ENCODE results near the gene UBE2M.
A peak's percentile ranks its signal among the peaks of the same experiment; 100 is the strongest.

UBE2M gene

GRCh38 chr19:58570770-58571574 is 12.6 kb upstream of the UBE2M start:
- no peak for DNase-seq

GRCh38 chr19:58569943-58570670 is 11.7 kb upstream of the UBE2M start:
- DNase-seq = no peak

GRCh38 chr19:58569191-58569942 is 11.0 kb upstream of the UBE2M start:
- DNase-seq = no peak

GRCh38 chr19:58568453-58569130 is 10.2 kb upstream of the UBE2M start:
- DNase-seq = no peak

- DNase-seq = no peak
These were observed 8.6 kb upstream of the UBE2M start for GRCh38 chr19:58566989-58567388.

- no peak for DNase-seq
These were observed 5.4 kb upstream of the UBE2M start for GRCh38 chr19:58563823-58564222.

- DNase-seq = no peak
These were observed 4.7 kb upstream of the UBE2M start for GRCh38 chr19:58563034-58563573.

GRCh38 chr19:58562122-58563033 is 4.0 kb upstream of the UBE2M start:
- DNase-seq = no peak

GRCh38 chr19:58561373-58562121 is 3.1 kb upstream of the UBE2M start:
- no peak for DNase-seq

GRCh38 chr19:58560921-58561320 is 2.5 kb upstream of the UBE2M start:
- no peak for DNase-seq

GRCh38 chr19:58560007-58560887 is 1.8 kb upstream of the UBE2M start:
- no peak for DNase-seq

- DNase-seq = peak; percentile 97
These were observed 1.0 kb upstream of the UBE2M start for GRCh38 chr19:58559275-58560006.

- peak; percentile 93 for DNase-seq
These were observed 338 bp upstream of the UBE2M start for GRCh38 chr19:58558623-58559274.

- DNase-seq = no peak
These were observed 968 bp downstream of the UBE2M start for GRCh38 chr19:58557221-58558065.

- no peak for DNase-seq
These were observed 1.7 kb downstream of the UBE2M start for GRCh38 chr19:58556622-58557220.

GRCh38 chr19:58555920-58556621 is 2.3 kb downstream of the UBE2M start:
- DNase-seq = no peak
